HFFc6 (cell line): ENCODE data around the gene SUMF1. TPM values are rescaled to one million over a fixed set of nuclear protein-coding genes. Genes with fewer than 3 reads are reported as not detected.

Source experiments
- DNase-seq: peaks from one replicate; pipeline ENCODE4 v3.0.0-alpha.2; 2018
- H3K27ac Mint-ChIP-seq: 2 replicates; pipeline ENCODE4 v1.8.0; 2020; ENCODE audit warnings: mild to moderate bottlenecking, mixed read lengths
- H3K27me3 Mint-ChIP-seq: 2 replicates; pipeline ENCODE4 v1.8.0; 2021; ENCODE audit warnings: mild to moderate bottlenecking, moderate library complexity, mixed read lengths; ENCODE audit not compliant: insufficient read depth
- H3K36me3 Mint-ChIP-seq: 2 replicates; pipeline ENCODE4 v1.8.0; 2021; ENCODE audit warnings: low read depth, mixed read lengths
- H3K4me1 Mint-ChIP-seq: 2 replicates; pipeline ENCODE4 v1.8.0; 2020; ENCODE audit warnings: low read depth, mixed read lengths
- H3K4me3 Mint-ChIP-seq: 2 replicates; pipeline ENCODE4 v1.8.0; 2020; ENCODE audit warnings: mild to moderate bottlenecking, moderate library complexity, mixed read lengths
- H3K9me3 Mint-ChIP-seq: 2 replicates; pipeline ENCODE4 v1.8.0; 2020; ENCODE audit warnings: mild to moderate bottlenecking, mixed read lengths
- total RNA-seq, 6 experiments: library from RNA; stranded (reverse); fragmentation: NEBNext Ultra II Directional; extraction: Animal tissue kit (Norgen Biotek cat#: 25700); gene quantifications; 2 replicates in 1 of 6; 3 replicates in 5 of 6; pipeline ENCODE4 v1.2.3, GENCODE V29; 2021
- TF ChIP-seq, protein P1 (sequence below): fragments of 200-600 bp; sonication (generic); IDR thresholded peaks from 2 replicates; pipeline ENCODE4 v1.5.0; 2021; ENCODE audit warnings: antibody characterized with exemption, mild to moderate bottlenecking

SUMF1 gene
- total RNA-seq, 6 experiments from 2014 or later = 33.5 to 38.0 (median 36.0) TPM

GRCh38 chr3:4474683-4475490 lies 7.8 kb upstream of the SUMF1 start:
- peak; percentile 44 for DNase-seq

DNA sequence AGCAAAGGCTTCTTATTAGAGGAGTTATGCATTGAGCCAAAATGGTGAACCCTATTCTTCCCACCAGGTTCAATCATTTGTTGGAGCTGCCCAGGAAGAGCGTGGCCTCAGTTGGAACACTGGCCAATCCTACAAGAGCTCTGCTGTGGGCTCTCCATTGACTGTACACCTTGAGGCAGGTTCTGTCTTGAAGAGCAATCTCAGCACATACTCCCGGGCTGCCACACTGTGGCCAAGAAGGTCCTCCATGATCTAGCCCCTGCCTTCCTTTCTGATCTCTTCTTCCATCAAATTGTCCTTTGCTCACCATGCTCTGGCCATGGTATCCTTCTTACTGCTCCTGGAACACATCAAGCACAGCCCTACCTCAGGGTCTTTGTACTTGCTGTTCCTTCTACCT lies 5.7 kb upstream of the SUMF1 start:
- H3K4me1 Mint-ChIP-seq = peaks cover 10% of the 10 kb centered on the region
- peaks cover 11% of the 10 kb centered on the region for H3K27me3 Mint-ChIP-seq
- no peak overlapping the region for H3K27ac Mint-ChIP-seq
- no peaks in the 10 kb centered on the region for H3K9me3 Mint-ChIP-seq
- no peaks in the 10 kb centered on the region for H3K36me3 Mint-ChIP-seq
- DNase-seq = no peak
- TF ChIP-seq, protein P1, sequence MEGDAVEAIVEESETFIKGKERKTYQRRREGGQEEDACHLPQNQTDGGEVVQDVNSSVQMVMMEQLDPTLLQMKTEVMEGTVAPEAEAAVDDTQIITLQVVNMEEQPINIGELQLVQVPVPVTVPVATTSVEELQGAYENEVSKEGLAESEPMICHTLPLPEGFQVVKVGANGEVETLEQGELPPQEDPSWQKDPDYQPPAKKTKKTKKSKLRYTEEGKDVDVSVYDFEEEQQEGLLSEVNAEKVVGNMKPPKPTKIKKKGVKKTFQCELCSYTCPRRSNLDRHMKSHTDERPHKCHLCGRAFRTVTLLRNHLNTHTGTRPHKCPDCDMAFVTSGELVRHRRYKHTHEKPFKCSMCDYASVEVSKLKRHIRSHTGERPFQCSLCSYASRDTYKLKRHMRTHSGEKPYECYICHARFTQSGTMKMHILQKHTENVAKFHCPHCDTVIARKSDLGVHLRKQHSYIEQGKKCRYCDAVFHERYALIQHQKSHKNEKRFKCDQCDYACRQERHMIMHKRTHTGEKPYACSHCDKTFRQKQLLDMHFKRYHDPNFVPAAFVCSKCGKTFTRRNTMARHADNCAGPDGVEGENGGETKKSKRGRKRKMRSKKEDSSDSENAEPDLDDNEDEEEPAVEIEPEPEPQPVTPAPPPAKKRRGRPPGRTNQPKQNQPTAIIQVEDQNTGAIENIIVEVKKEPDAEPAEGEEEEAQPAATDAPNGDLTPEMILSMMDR = no peak
- H3K4me3 Mint-ChIP-seq = no peak overlapping the region

More at GRCh38 chr3:4474683-4475490, 7.8 kb upstream of the SUMF1 start:
- TF ChIP-seq, protein P1 = no peak
- Mint-ChIP-seq H3K9me3 (no peaks in the 10 kb centered on the region), H3K27ac (no peak overlapping the region), H3K36me3 (no peaks in the 10 kb centered on the region), H3K4me1 (peaks cover 10% of the 10 kb centered on the region), H3K4me3 (peak overlapping the region; percentile 11; the same call in 1 of the 2 replicates), H3K27me3 (peaks cover 15% of the 10 kb centered on the region)

- H3K27me3 Mint-ChIP-seq = peaks cover 11% of the 10 kb centered on the region
- no peaks in the 10 kb centered on the region for H3K36me3 Mint-ChIP-seq
- no peaks in the 10 kb centered on the region for H3K9me3 Mint-ChIP-seq
- H3K4me3 Mint-ChIP-seq = no peak overlapping the region
- peaks cover 13% of the 10 kb centered on the region for H3K4me1 Mint-ChIP-seq
- TF ChIP-seq, protein P1 = no peak
- no peak overlapping the region for H3K27ac Mint-ChIP-seq
- no peak for DNase-seq
Observed at GRCh38 chr3:4472312-4472711, 5.2 kb upstream of the SUMF1 start.

- TF ChIP-seq, protein P1 = no peak
- Mint-ChIP-seq H3K4me3 (no peak overlapping the region), H3K27me3 (peaks cover 11% of the 10 kb centered on the region), H3K4me1 (peaks cover 16% of the 10 kb centered on the region), H3K9me3 (no peaks in the 10 kb centered on the region), H3K27ac (no peak overlapping the region), H3K36me3 (no peaks in the 10 kb centered on the region)
- DNase-seq = no peak
Observed at GRCh38 chr3:4471907-4472306, 4.8 kb upstream of the SUMF1 start.

- H3K27ac Mint-ChIP-seq = peak overlapping the region; percentile 87
- peaks cover 6% of the 10 kb centered on the region for H3K27me3 Mint-ChIP-seq
- DNase-seq = no peak
- H3K4me3 Mint-ChIP-seq = peak overlapping the region; percentile 94
- no peaks in the 10 kb centered on the region for H3K36me3 Mint-ChIP-seq
- peaks cover 14% of the 10 kb centered on the region for H3K4me1 Mint-ChIP-seq
- TF ChIP-seq, protein P1 = no peak
- no peaks in the 10 kb centered on the region for H3K9me3 Mint-ChIP-seq
Observed at GRCh38 chr3:4467522-4467867, 426 bp upstream of the SUMF1 start.
